IMR-90 (cell line): ENCODE measurements around the gene FRMD6. TPM values are rescaled to one million over a fixed set of nuclear protein-coding genes. Genes with fewer than 3 reads are reported as not detected.

Source experiments
- ATAC-seq: fragments of 200-7000 bp; cut with Tn5 transposase; 2 replicates; pipeline ENCODE4 v1.9.1; 2020; ENCODE audit warnings: low read depth, mild to moderate bottlenecking, moderate library complexity
- BruUV-seq: library from RNA; stranded (reverse); fragments of 400-500 nt; replicated peaks from 2 replicates; lab custom pipeline; 2021; lab: Mats Ljungman, UMichigan
- CTCF ChIA-PET: fragments of 300-600 bp; formaldehyde crosslinking; extraction: SDS; loops from one replicate; lab custom pipeline; 2021; ENCODE audit warnings: antibody characterized with exemption; lab: Yijun Ruan, JAX
- POLR2A ChIA-PET: fragments of 300-600 bp; sonication (Branson Sonifier 250); formaldehyde crosslinking; loops from one replicate; lab custom pipeline; 2022; ENCODE audit warnings: antibody characterized with exemption; ENCODE audit not compliant: unreplicated experiment; lab: Charles Lee
- DNase-seq: peaks from one replicate; pipeline ENCODE4 v3.0.0; 2013
- H2AFZ ChIP-seq: replicated peaks from 2 replicates; pipeline ENCODE3; 2013; ENCODE audit warnings: low read length, mild to moderate bottlenecking; ENCODE audit not compliant: poor library complexity
- H2AK5ac ChIP-seq: 2 replicates; pipeline ENCODE4 v1.6.1; 2013; ENCODE audit warnings: low read depth, low read length, inconsistent platforms
- H2AK9ac ChIP-seq: replicated peaks from 2 replicates; pipeline ENCODE3; 2013; ENCODE audit warnings: mild to moderate bottlenecking, low read depth, low read length, moderate library complexity; ENCODE audit not compliant: poor library complexity
- H2BK120ac ChIP-seq: 2 replicates; pipeline ENCODE4 v1.6.1; 2013; ENCODE audit warnings: low read depth, low read length, inconsistent platforms
- H2BK15ac ChIP-seq: 3 replicates; pipeline ENCODE4 v1.6.1; 2013; ENCODE audit warnings: low read depth, low read length, inconsistent platforms
- H2BK20ac ChIP-seq: 2 replicates; pipeline ENCODE4 v1.6.1; 2013; ENCODE audit warnings: low read depth, mild to moderate bottlenecking, inconsistent platforms, low read length, moderate library complexity
- H2BK5ac ChIP-seq: 2 replicates; pipeline ENCODE4 v1.6.1; 2013; ENCODE audit warnings: mild to moderate bottlenecking, low read depth, low read length, inconsistent platforms; ENCODE audit not compliant: poor library complexity, severe bottlenecking
- H3K14ac ChIP-seq: replicated peaks from 2 replicates; pipeline ENCODE4 v1.6.1; 2013; ENCODE audit warnings: low read depth, low read length, inconsistent platforms
- H3K18ac ChIP-seq: 2 replicates; pipeline ENCODE4 v1.6.1; 2013; ENCODE audit warnings: low read depth, low read length, control low read depth
- H3K23ac ChIP-seq: 2 replicates; pipeline ENCODE4 v1.6.1; 2013; ENCODE audit warnings: low read depth, low read length, inconsistent platforms
- H3K27ac ChIP-seq: 2 replicates; pipeline ENCODE4 v1.5.1; 2013; ENCODE audit warnings: mild to moderate bottlenecking, control low read depth, low read length; ENCODE audit not compliant: insufficient read depth
- H3K27me3 ChIP-seq: 2 replicates; pipeline ENCODE4 v1.6.1; 2013; ENCODE audit warnings: low read length; ENCODE audit not compliant: control insufficient read depth, insufficient read depth
- H3K36me3 ChIP-seq: 2 replicates; pipeline ENCODE4 v1.6.1; 2013; ENCODE audit warnings: low read length, mixed read lengths; ENCODE audit not compliant: control insufficient read depth, insufficient read depth
- H3K4ac ChIP-seq: 2 replicates; pipeline ENCODE4 v1.6.1; 2013; ENCODE audit warnings: low read depth, low read length, inconsistent platforms
- H3K4me1 ChIP-seq: 2 replicates; pipeline ENCODE4 v1.6.1; 2013; ENCODE audit warnings: low read length, mixed read lengths; ENCODE audit not compliant: control insufficient read depth, insufficient read depth
- H3K4me2 ChIP-seq: 2 replicates; pipeline ENCODE4 v1.6.1; 2013; ENCODE audit warnings: low read depth, mild to moderate bottlenecking, control low read depth, low read length, moderate library complexity
- H3K4me3 ChIP-seq: 2 replicates; pipeline ENCODE4 v1.5.1; 2013; ENCODE audit warnings: low read depth, mild to moderate bottlenecking, control low read depth, low read length, moderate library complexity; ENCODE audit not compliant: insufficient read depth
- H3K56ac ChIP-seq: 2 replicates; pipeline ENCODE4 v1.6.1; 2013; ENCODE audit warnings: low read length, inconsistent platforms; ENCODE audit not compliant: insufficient read depth; ENCODE audit errors: extremely low read depth
- H3K79me1 ChIP-seq, 2 experiments: 2 replicates each; pipeline ENCODE4 v1.6.1; 2013; ENCODE audit warnings: low read length in 2 of 2, inconsistent platforms in 1 of 2, low read depth in 1 of 2
- H3K9ac ChIP-seq: 2 replicates; pipeline ENCODE4 v1.6.1; 2013; ENCODE audit warnings: low read depth, low read length, control low read depth
- H3K9me1 ChIP-seq: 2 replicates; pipeline ENCODE4 v1.6.1; 2013; ENCODE audit warnings: low read length, inconsistent platforms; ENCODE audit not compliant: insufficient read depth
- H3K9me3 ChIP-seq: 2 replicates; pipeline ENCODE4 v1.6.1; 2013; ENCODE audit warnings: low read length; ENCODE audit not compliant: control insufficient read depth, insufficient read depth
- H4K20me1 ChIP-seq: 2 replicates; pipeline ENCODE4 v1.6.1; 2013; ENCODE audit warnings: low read length, inconsistent platforms; ENCODE audit not compliant: insufficient read depth
- H4K5ac ChIP-seq: 2 replicates; pipeline ENCODE4 v1.6.1; 2013; ENCODE audit warnings: mild to moderate bottlenecking, low read depth, low read length, control low read depth
- H4K8ac ChIP-seq, 2 experiments: 2 replicates each; pipeline ENCODE4 v1.6.1; 2013; ENCODE audit warnings: low read depth in 2 of 2, low read length in 2 of 2, control low read depth in 1 of 2, inconsistent platforms in 1 of 2
- H4K91ac ChIP-seq: 2 replicates; pipeline ENCODE4 v1.6.1; 2013; ENCODE audit warnings: low read depth, low read length, inconsistent platforms; ENCODE audit not compliant: insufficient read depth
- MAFK ChIP-seq: IDR thresholded peaks from 2 replicates; pipeline ENCODE4 v1.6.1; 2012; ENCODE audit warnings: low read depth, low read length, improper control_type of control experiment
- POLR2A ChIP-seq: IDR thresholded peaks from 2 replicates; pipeline ENCODE4 v1.6.1; 2012; ENCODE audit warnings: mild to moderate bottlenecking, low read depth, low read length
- WGBS, 2 experiments: methylation state at CpG; one replicate each; pipeline versions ENCODE4 v1.1.5 to v1.1.7; 2013; ENCODE audit warnings: missing lambda C conversion rate in 2 of 2; ENCODE audit not compliant: insufficient read length in 1 of 2; ENCODE audit errors: extremely low coverage in 2 of 2; 5-methylcytosine and 5-hydroxymethylcytosine counted together
- dilution Hi-C: fragments of 300-500 bp; cut with HindIII; formaldehyde crosslinking; loops from one replicate; pipeline ENCODE4 v1.14.3; 2018; ENCODE audit warnings: low sequenced_read_pairs; ENCODE audit not compliant: unreplicated experiment
- in situ Hi-C: fragments of 300-500 bp; cut with MboI; formaldehyde crosslinking; loops from 3 replicates; pipeline ENCODE4 v1.14.3; 2019; ENCODE audit warnings: low sequenced_read_pairs, inconsistent platforms, mixed read lengths
- intact Hi-C: fragments of 100-400 bp; cut with micrococcal nuclease; formaldehyde crosslinking; loops from 2 replicates; pipeline ENCODE4 v1.10.0; 2022
- polyA plus RNA-seq, 3 experiments: library from polyadenylated mRNA; depleted of rRNA; stranded (reverse); fragments of >200 nt; gene quantifications; 2 replicates each; pipeline ENCODE4 v1.2.3, GENCODE V29; 2012; ENCODE audit warnings: low replicate concordance in 1 of 3
- total RNA-seq: library from RNA; depleted of rRNA; stranded (reverse); fragments of >200 nt; gene quantifications from 2 replicates; pipeline ENCODE4 v1.2.3, GENCODE V29; 2012

The FRMD6 gene
- total and polyA plus RNA-seq, 2 of the 4 experiments (the other 2 are of a cell fraction), result 243 to 682 TPM

- H3K18ac ChIP-seq, result peak overlapping the region; percentile 48; the same call in 1 of the 2 replicates
- H3K9me1 ChIP-seq, result peaks cover 13% of the 10 kb centered on the region
- 33% methylated on average over 3 of the region's 8 CpGs; no CpG with 5 or more reads in 1 of the 2 experiments for WGBS, 2 experiments
- intact Hi-C loops (no loop called here), in situ Hi-C loops (no loop called here), dilution Hi-C loops (no loop called here)
- no peak overlapping the region for H3K9ac ChIP-seq
- peak overlapping the region; percentile 4 for H4K5ac ChIP-seq
- peak overlapping the region; percentile 42 for H3K4ac ChIP-seq
- BruUV-seq, result no TSS peak
- peak overlapping the region; percentile 67 for H3K23ac ChIP-seq
- H4K20me1 ChIP-seq, result no peaks in the 10 kb centered on the region
- no peaks in the 10 kb centered on the region for H3K36me3 ChIP-seq
- peaks cover 8 to 30% of the 10 kb centered on the region in 2 experiments; a peak in 3 of 4 replicates for H3K79me1 ChIP-seq
- H3K4me3 ChIP-seq, result no peak overlapping the region
- H3K27me3 ChIP-seq, result no peaks in the 10 kb centered on the region
- H4K8ac ChIP-seq, result peak overlapping the region in 1 of 2 experiments; percentile 47; a peak in 2 of 4 replicates
- DNase-seq (peak; percentile 43), ATAC-seq (peak; percentile 64)
- no peak overlapping the region for H3K27ac ChIP-seq
- no peak overlapping the region for H3K4me2 ChIP-seq
- peak overlapping the region; percentile 79 for H3K14ac ChIP-seq
- peak overlapping the region; percentile 59 for H2AFZ ChIP-seq
- H2BK5ac ChIP-seq, result peak overlapping the region; percentile 40
- H2BK120ac ChIP-seq, result peak overlapping the region; percentile 42
- H3K56ac ChIP-seq, result no peak overlapping the region
- H2AK9ac ChIP-seq, result peak overlapping the region; percentile 20
- TF ChIP-seq POLR2A, result no peak
- no peak for TF ChIP-seq MAFK
- ChIA-PET CTCF (no interaction called here), POLR2A (interaction anchor here (0.7 kb wide), 1 partner anchor 46 kb away, joined by 5 read pairs; no protein-coding TSS in a partner anchor)
- H2AK5ac ChIP-seq, result peak overlapping the region; percentile 54; the same call in 1 of the 2 replicates
- H4K91ac ChIP-seq, result 0 out of 2 replicates have a peak overlapping the region, but pooled peaks have one; percentile 17
- peaks cover 19% of the 10 kb centered on the region for H3K4me1 ChIP-seq
- H2BK15ac ChIP-seq, result peak overlapping the region; percentile 2; the same call in 2 of the 3 replicates
- peak overlapping the region; percentile 86 for H2BK20ac ChIP-seq
- H3K9me3 ChIP-seq, result no peaks in the 10 kb centered on the region
These were observed 42.3 kb upstream of the FRMD6 start for GRCh38 chr14:51609251-51609954.
